Sigmoid colon (tissue), 7 donors: ENCODE results near the gene MIF4GD. TPM values are rescaled to one million over a fixed set of nuclear protein-coding genes. Genes with fewer than 3 reads are reported as not detected.

Source experiments
- DNase-seq: peaks from one replicate; pipeline ENCODE4 v3.0.0-alpha.2; 2019
- H3K27ac ChIP-seq, 4 donors: fragments of 200-600 bp; sonication (generic); one replicate each; pipeline ENCODE4 v1.5.1; 2016 to 2019; ENCODE audit warnings: mild to moderate bottlenecking in 1 of 4
- H3K27me3 ChIP-seq, 3 donors: fragments of 200-600 bp; sonication (generic); one replicate each; pipeline ENCODE4 v1.5.1; 2019; ENCODE audit warnings: mild to moderate bottlenecking in 1 of 3
- H3K36me3 ChIP-seq, 4 donors: fragments of 200-600 bp; sonication (generic); one replicate each; pipeline ENCODE4 v1.5.1; 2016 to 2019
- H3K4me1 ChIP-seq, 4 donors: fragments of 200-600 bp; sonication (generic); one replicate each; pipeline ENCODE4 v1.5.1; 2017 to 2019
- H3K4me3 ChIP-seq, 4 donors: fragments of 200-600 bp; sonication (generic); one replicate each; pipeline ENCODE4 v1.5.1; 2017 to 2019; ENCODE audit warnings: mild to moderate bottlenecking in 2 of 4, moderate library complexity in 1 of 4
- H3K9me3 ChIP-seq, 4 donors: fragments of 200-600 bp in 3 of 4; sonication (generic) in 3 of 4; one replicate each; pipeline versions ENCODE4 v1.5.1 to v1.6.1; 2013 to 2019
- CTCF ChIP-seq, 4 experiments: fragments of 450-650 bp in 3 of 4; fragments of 200-600 bp in 1 of 4; IDR thresholded peaks; one replicate each; pipeline ENCODE4 v1.5.1; 2016 to 2019; ENCODE audit warnings: antibody characterized with exemption in 4 of 4, mild to moderate bottlenecking in 3 of 4, moderate library complexity in 2 of 4
- EP300 ChIP-seq, 4 donors: sonication (generic); formaldehyde crosslinking; IDR thresholded peaks; one replicate each; pipeline ENCODE4 v1.6.1; 2017; ENCODE audit warnings: antibody characterized with exemption in 4 of 4
- POLR2A ChIP-seq, 2 donors: fragments of 450-650 bp; IDR thresholded peaks; one replicate each; pipeline ENCODE4 v1.6.1; 2016; ENCODE audit warnings: antibody characterized with exemption in 2 of 2, mild to moderate bottlenecking in 2 of 2, moderate library complexity in 2 of 2
- POLR2AphosphoS5 ChIP-seq, 4 donors: sonication (generic); formaldehyde crosslinking; IDR thresholded peaks; one replicate each; pipeline ENCODE4 v1.6.1; 2017; ENCODE audit warnings: antibody characterized with exemption in 4 of 4
- WGBS, 2 donors: extraction: QIAGEN DNeasy Blood & Tissue Kit; methylation state at CpG; one replicate each; pipeline ENCODE4 v1.1.7; 2013; 5-methylcytosine and 5-hydroxymethylcytosine counted together
- intact Hi-C: fragments of 100-400 bp; cut with DNase I; formaldehyde crosslinking; loops from one replicate; pipeline ENCODE4 v1.15.1; 2023
- polyA plus RNA-seq, 3 donors: library from polyadenylated mRNA; stranded (reverse); fragments of 200-250 nt; gene quantifications; one replicate each; pipeline ENCODE4 v1.2.3, GENCODE V29; 2013
- total RNA-seq, 4 donors: library from RNA; depleted of rRNA; stranded (reverse); fragments of >200 nt; gene quantifications; one replicate each; pipeline ENCODE4 v1.1.0, GENCODE V29; 2016
- donor health status: healthy with polysubstance abuse.
- donor health status: Bipolar disorder and iron deficiency.
- donor health status: healthy.

MIF4GD gene
- total and polyA plus RNA-seq, 7 donors: 15.0 to 40.7 (median 21.0) TPM

GRCh38 chr17:75267153-75267410 lies 3.9 kb downstream of the MIF4GD start:
- no peak overlapping the region for H3K27ac ChIP-seq
- 69% methylated on average over 2 of the region's 2 CpGs for WGBS, 2 donors
- peaks cover 0 to 28% (median 22%) of the 10 kb centered on the region in 4 donors for H3K4me1 ChIP-seq
- no peak overlapping the region for H3K4me3 ChIP-seq
- no peak for TF ChIP-seq POLR2A (IDR thresholded peaks at IDR 0.05)
- no peak for TF ChIP-seq CTCF (IDR thresholded peaks at IDR 0.05)
- no peak for TF ChIP-seq POLR2AphosphoS5 (IDR thresholded peaks at IDR 0.05)
- no peak for TF ChIP-seq EP300 (IDR thresholded peaks at IDR 0.05)
- H3K36me3 ChIP-seq: peaks cover 14 to 43% (median 25%) of the 10 kb centered on the region in 4 donors
- H3K9me3 ChIP-seq: no peaks in the 10 kb centered on the region
- no peaks in the 10 kb centered on the region for H3K27me3 ChIP-seq
- DNase-seq: no peak
- intact Hi-C loops: no loop called here

- TF ChIP-seq POLR2A (IDR thresholded peaks at IDR 0.05) (no peak), POLR2AphosphoS5 (IDR thresholded peaks at IDR 0.05) (no peak), CTCF (IDR thresholded peaks at IDR 0.05) (no peak), EP300 (IDR thresholded peaks at IDR 0.05) (no peak)
- intact Hi-C loops: no loop called here
- no peak overlapping the region for H3K27ac ChIP-seq
- no peak for DNase-seq
- H3K36me3 ChIP-seq: peaks cover 14 to 43% (median 25%) of the 10 kb centered on the region in 4 donors
- 87 to 91% methylated on average over 13 of the region's 13 CpGs for WGBS, 2 donors
- no peaks in the 10 kb centered on the region for H3K27me3 ChIP-seq
- peaks cover 0 to 23% (median 18%) of the 10 kb centered on the region in 4 donors for H3K4me1 ChIP-seq
- no peaks in the 10 kb centered on the region for H3K9me3 ChIP-seq
- no peak overlapping the region for H3K4me3 ChIP-seq
Measured at GRCh38 chr17:75266316-75267152, 4.5 kb downstream of the MIF4GD start.

- Histone ChIP-seq H3K36me3 (peaks cover 14 to 43% (median 25%) of the 10 kb centered on the region in 4 donors), H3K4me1 (peaks cover 0 to 23% (median 19%) of the 10 kb centered on the region in 4 donors)
- WGBS, 2 donors: 90 to 91% methylated on average over 17 of the region's 17 CpGs
Measured at GRCh38 chr17:75265614-75266315, 5.3 kb downstream of the MIF4GD start.

GRCh38 chr17:75263055-75263454 lies 8.0 kb downstream of the MIF4GD start:
- H3K4me3 ChIP-seq: peak overlapping the region in 1 of 4 donors; percentile 93
- H3K27me3 ChIP-seq: no peaks in the 10 kb centered on the region
- WGBS, 2 donors: 94 to 99% methylated on average over 4 of the region's 4 CpGs
- intact Hi-C loops: no loop called here
- no peaks in the 10 kb centered on the region for H3K9me3 ChIP-seq
- H3K27ac ChIP-seq: peak overlapping the region in 1 of 4 donors; percentile 96
- DNase-seq: no peak
- TF ChIP-seq CTCF (IDR thresholded peaks at IDR 0.05) (no peak), EP300 (IDR thresholded peaks at IDR 0.05) (no peak), POLR2AphosphoS5 (IDR thresholded peaks at IDR 0.05) (no peak), POLR2A (IDR thresholded peaks at IDR 0.05) (no peak)
- peaks cover 0 to 34% (median 32%) of the 10 kb centered on the region in 4 donors for H3K4me1 ChIP-seq
- peaks cover 14 to 43% (median 25%) of the 10 kb centered on the region in 4 donors for H3K36me3 ChIP-seq

More at GRCh38 chr17:75265614-75266315, 5.3 kb downstream of the MIF4GD start:
- Histone ChIP-seq H3K4me3 (no peak overlapping the region), H3K9me3 (no peaks in the 10 kb centered on the region), H3K27me3 (no peaks in the 10 kb centered on the region), H3K27ac (no peak overlapping the region)
- TF ChIP-seq POLR2AphosphoS5 (IDR thresholded peaks at IDR 0.05) (no peak), EP300 (IDR thresholded peaks at IDR 0.05) (no peak), CTCF (IDR thresholded peaks at IDR 0.05) (no peak), POLR2A (IDR thresholded peaks at IDR 0.05) (no peak)
- no peak for DNase-seq
- intact Hi-C loops: no loop called here
